H9 (cell line): ENCODE results near the gene PHOSPHO2. TPM values are rescaled to one million over a fixed set of nuclear protein-coding genes. Genes with fewer than 3 reads are reported as not detected.
A peak's percentile ranks its signal among the peaks of the same experiment; 100 is the strongest.

ENCODE experiments used
- DNase-seq: peaks from one replicate; pipeline ENCODE4 v3.0.0-alpha.2; 2017
- H2AFZ ChIP-seq: one replicate; pipeline ENCODE4 v1.6.1; 2013; ENCODE audit warnings: mild to moderate bottlenecking, low read length, control low read depth, moderate library complexity
- H2AK5ac ChIP-seq: 2 replicates; pipeline ENCODE4 v1.6.1; 2013; ENCODE audit warnings: low read length, control low read depth, mixed read lengths; ENCODE audit not compliant: insufficient read length
- H2BK120ac ChIP-seq: one replicate; pipeline ENCODE4 v1.6.1; 2013; ENCODE audit warnings: low read depth, mild to moderate bottlenecking, low read length, control low read depth, inconsistent platforms; ENCODE audit not compliant: poor library complexity, severe bottlenecking
- H2BK12ac ChIP-seq: 2 replicates; pipeline ENCODE4 v1.6.1; 2013; ENCODE audit warnings: low read length, control low read depth, mixed read lengths, low read depth; ENCODE audit not compliant: insufficient read length
- H2BK15ac ChIP-seq: 2 replicates; pipeline ENCODE4 v1.6.1; 2013; ENCODE audit warnings: low read depth, low read length, control low read depth
- H2BK20ac ChIP-seq: one replicate; pipeline ENCODE4 v1.6.1; 2013; ENCODE audit warnings: low read depth, mild to moderate bottlenecking, low read length, control low read depth, inconsistent platforms; ENCODE audit not compliant: poor library complexity, severe bottlenecking
- H2BK5ac ChIP-seq: 2 replicates; pipeline ENCODE4 v1.6.1; 2013; ENCODE audit warnings: low read length, control low read depth, mixed read lengths; ENCODE audit not compliant: insufficient read length
- H3K14ac ChIP-seq: 2 replicates; pipeline ENCODE4 v1.6.1; 2013; ENCODE audit warnings: low read length, control low read depth; ENCODE audit not compliant: insufficient read depth
- H3K18ac ChIP-seq: 2 replicates; pipeline ENCODE4 v1.6.1; 2013; ENCODE audit warnings: low read depth, mild to moderate bottlenecking, mixed read lengths, low read length, control low read depth; ENCODE audit not compliant: insufficient read length
- H3K23ac ChIP-seq: 2 replicates; pipeline ENCODE4 v1.6.1; 2013; ENCODE audit warnings: low read length, control low read depth, mixed read lengths, low read depth; ENCODE audit not compliant: insufficient read length
- H3K23me2 ChIP-seq: 2 replicates; pipeline ENCODE4 v1.6.1; 2013; ENCODE audit warnings: low read depth, mild to moderate bottlenecking, mixed read lengths, low read length, control low read depth; ENCODE audit not compliant: insufficient read length, poor library complexity, severe bottlenecking
- H3K27ac ChIP-seq: 2 replicates; pipeline ENCODE4 v1.5.1; 2013; ENCODE audit warnings: low read length, control low read depth, mixed read lengths, low read depth; ENCODE audit not compliant: insufficient read length
- H3K27me3 ChIP-seq: 2 replicates; pipeline ENCODE4 v1.6.1; 2013; ENCODE audit warnings: low read length, control low read depth, inconsistent platforms; ENCODE audit not compliant: insufficient read depth
- H3K4ac ChIP-seq: 2 replicates; pipeline ENCODE4 v1.6.1; 2013; ENCODE audit warnings: low read depth, mild to moderate bottlenecking, control low read depth, inconsistent platforms, low read length, moderate library complexity
- H3K4me1 ChIP-seq: 2 replicates; pipeline ENCODE4 v1.6.1; 2013; ENCODE audit warnings: low read length, control low read depth, inconsistent platforms; ENCODE audit not compliant: insufficient read depth
- H3K4me2 ChIP-seq: 2 replicates; pipeline ENCODE4 v1.6.1; 2013; ENCODE audit warnings: low read length, control low read depth, mixed read lengths; ENCODE audit not compliant: insufficient read length, insufficient read depth
- H3K56ac ChIP-seq: 2 replicates; pipeline ENCODE4 v1.6.1; 2013; ENCODE audit warnings: low read depth, mild to moderate bottlenecking, mixed read lengths, low read length, control low read depth; ENCODE audit not compliant: insufficient read length
- H3K79me1 ChIP-seq: 2 replicates; pipeline ENCODE4 v1.6.1; 2013; ENCODE audit warnings: low read depth, mild to moderate bottlenecking, moderate library complexity, low read length, control low read depth, inconsistent platforms; ENCODE audit not compliant: insufficient read depth, poor library complexity, severe bottlenecking
- H3K79me2 ChIP-seq: 2 replicates; pipeline ENCODE4 v1.6.1; 2013; ENCODE audit warnings: low read length, control low read depth, inconsistent platforms; ENCODE audit not compliant: insufficient read depth
- H3K9ac ChIP-seq: 2 replicates; pipeline ENCODE4 v1.6.1; 2013; ENCODE audit warnings: low read length, control low read depth, mixed read lengths; ENCODE audit not compliant: insufficient read length; ENCODE audit errors: extremely low read depth
- H3K9me3 ChIP-seq: one replicate; pipeline ENCODE4 v1.6.1; 2013; ENCODE audit warnings: low read depth, low read length, inconsistent platforms; ENCODE audit not compliant: control insufficient read depth
- H3T11ph ChIP-seq: one replicate; pipeline ENCODE4 v1.6.1; 2013; ENCODE audit warnings: mild to moderate bottlenecking, low read length, control low read depth, inconsistent platforms
- H4K20me1 ChIP-seq: one replicate; pipeline ENCODE4 v1.6.1; 2013; ENCODE audit not compliant: control insufficient read depth, insufficient read length, insufficient read depth
- H4K5ac ChIP-seq: 2 replicates; pipeline ENCODE4 v1.6.1; 2013; ENCODE audit warnings: low read depth, mild to moderate bottlenecking, mixed read lengths, low read length, control low read depth; ENCODE audit not compliant: insufficient read length
- H4K8ac ChIP-seq: replicated peaks from 2 replicates; pipeline ENCODE4 v1.6.1; 2013; ENCODE audit warnings: low read length, control low read depth, mixed read lengths, low read depth; ENCODE audit not compliant: insufficient read length
- H4K91ac ChIP-seq: 2 replicates; pipeline ENCODE4 v1.6.1; 2013; ENCODE audit warnings: low read depth, mild to moderate bottlenecking, moderate library complexity, mixed read lengths, low read length, control low read depth; ENCODE audit not compliant: insufficient read length
- H3K27ac Mint-ChIP-seq, 3 experiments: 2 replicates in 2 of 3; 3 replicates in 1 of 3; pipeline ENCODE4 v1.8.0; 2020 to 2021; ENCODE audit warnings: mixed read lengths in 3 of 3, mild to moderate bottlenecking in 1 of 3, moderate library complexity in 1 of 3
- H3K27me3 Mint-ChIP-seq: 2 replicates; pipeline ENCODE4 v1.8.0; 2021; ENCODE audit warnings: low read depth, mild to moderate bottlenecking, moderate library complexity, mixed read lengths
- H3K36me3 Mint-ChIP-seq, 3 experiments: 2 replicates in 2 of 3; 3 replicates in 1 of 3; pipeline ENCODE4 v1.8.0; 2020 to 2021; ENCODE audit warnings: low read depth in 3 of 3, mixed read lengths in 3 of 3; ENCODE audit not compliant: insufficient read depth in 1 of 3
- H3K4me1 Mint-ChIP-seq, 2 experiments: 2 replicates each; pipeline ENCODE4 v1.8.0; 2020; ENCODE audit warnings: mixed read lengths in 2 of 2
- H3K4me3 Mint-ChIP-seq, 2 experiments: 2 replicates in 1 of 2; 3 replicates in 1 of 2; pipeline ENCODE4 v1.8.0; 2020 to 2021; ENCODE audit warnings: mild to moderate bottlenecking in 2 of 2, mixed read lengths in 2 of 2, moderate library complexity in 1 of 2
- H3K9me3 Mint-ChIP-seq, 2 experiments: 2 replicates in 1 of 2; 3 replicates in 1 of 2; pipeline ENCODE4 v1.8.0; 2020; ENCODE audit warnings: mild to moderate bottlenecking in 2 of 2, mixed read lengths in 2 of 2, moderate library complexity in 1 of 2
- CTCF ChIP-seq: fragments of 200-600 bp; sonication (generic); conservative IDR thresholded peaks from 3 replicates; pipeline ENCODE4 v1.8.0; 2021; ENCODE audit warnings: antibody characterized with exemption, mild to moderate bottlenecking
- WGBS: extraction: QIAGEN DNeasy Blood & Tissue Kit; methylation state at CpG from one replicate; pipeline ENCODE4 v1.1.7; 2013; ENCODE audit warnings: missing lambda C conversion rate, low lambda C conversion rate, mixed read lengths; ENCODE audit not compliant: insufficient read length; ENCODE audit errors: extremely low coverage; 5-methylcytosine and 5-hydroxymethylcytosine counted together
- total RNA-seq: library from RNA; stranded (reverse); gene quantifications from 2 replicates; pipeline ENCODE4 v1.2.1, GENCODE V29; 2021

PHOSPHO2 gene
- total RNA-seq, 1 experiment from 2014 or later = 7.2 TPM

- no peaks in the 10 kb centered on the region for H3K27me3 ChIP-seq
- H3K27me3 Mint-ChIP-seq = no peaks in the 10 kb centered on the region
- no peak overlapping the region for H2BK20ac ChIP-seq
Observed at GRCh38 chr2:169748319-169748718, 54.0 kb downstream of the PHOSPHO2 start.

More at GRCh38 chr2:169748319-169748718, 54.0 kb downstream of the PHOSPHO2 start:
- H3K4me3 Mint-ChIP-seq = no peak overlapping the region
- H3K9me3 Mint-ChIP-seq = peaks cover 0 to 2% of the 10 kb centered on the region in 2 experiments; a peak in 1 of 5 replicates
- H3K4me1 ChIP-seq = no peaks in the 10 kb centered on the region
- no peak overlapping the region for H2AK5ac ChIP-seq
- no peak overlapping the region for H4K5ac ChIP-seq
- peaks cover 35 to 59% (median 41%) of the 10 kb centered on the region in 3 experiments for H3K36me3 Mint-ChIP-seq
- H3K27ac Mint-ChIP-seq = peak overlapping the region in 1 of 3 experiments; percentile 63; a peak in 1 of 7 replicates
- H3K23me2 ChIP-seq = no peaks in the 10 kb centered on the region
- no peaks in the 10 kb centered on the region for H3K9me3 ChIP-seq
- no peaks in the 10 kb centered on the region for H3K79me1 ChIP-seq
- no peaks in the 10 kb centered on the region; the same call in 1 of the 2 replicates for H3K79me2 ChIP-seq
- no peak overlapping the region for H2BK5ac ChIP-seq
- no CpG with 5 or more reads among the region's 6 CpGs for WGBS
- H2AFZ ChIP-seq = no peak overlapping the region
- H2BK12ac ChIP-seq = no peak overlapping the region
- no peak overlapping the region for H3K4ac ChIP-seq
- no peak overlapping the region for H3K14ac ChIP-seq
- H3K9ac ChIP-seq = no peak overlapping the region
- no peak overlapping the region for H3K23ac ChIP-seq
- no peak overlapping the region for H3K56ac ChIP-seq
- no peak overlapping the region for H4K91ac ChIP-seq
- H3K18ac ChIP-seq = no peak overlapping the region
- no peak for TF ChIP-seq CTCF
- no peaks in the 10 kb centered on the region for H4K20me1 ChIP-seq
- no peak overlapping the region for H4K8ac ChIP-seq
- no peak overlapping the region for H3K4me2 ChIP-seq
- H2BK120ac ChIP-seq = no peak overlapping the region
- H2BK15ac ChIP-seq = no peak overlapping the region
- H3K27ac ChIP-seq = no peak overlapping the region
- H3T11ph ChIP-seq = no peak overlapping the region
- DNase-seq = no peak
- H3K4me1 Mint-ChIP-seq = no peaks in the 10 kb centered on the region

Other genes starting within 250 kb of the PHOSPHO2 start
- gene BBS5, start 215.0 kb upstream of the PHOSPHO2 start, total RNA-seq = 0.55 and 0.83 TPM in 2 replicates
- not detected in 2 replicates for gene KLHL41, start 184.8 kb upstream of the PHOSPHO2 start, total RNA-seq
- gene FASTKD1, start 120.6 kb upstream of the PHOSPHO2 start, total RNA-seq = 46.7 and 47.6 TPM in 2 replicates
- gene PPIG, start 110.1 kb upstream of the PHOSPHO2 start, total RNA-seq = 66.2 and 68.9 TPM in 2 replicates
- 0.33 and 0.94 TPM in 2 replicates for gene CFAP210, start 64 bp upstream of the PHOSPHO2 start, total RNA-seq
- 50.2 and 54.6 TPM in 2 replicates for gene KLHL23, start 39.4 kb downstream of the PHOSPHO2 start, total RNA-seq
- 248 and 257 TPM in 2 replicates for gene SSB, start 104.4 kb downstream of the PHOSPHO2 start, total RNA-seq
- 92.0 and 94.7 TPM in 2 replicates for gene METTL5, start 130.4 kb downstream of the PHOSPHO2 start, total RNA-seq
- 21.9 and 23.8 TPM in 2 replicates for gene UBR3, start 133.0 kb downstream of the PHOSPHO2 start, total RNA-seq